GM19452 (cell line): ENCODE data around the gene KSR2.

Source experiments
- ATAC-seq: cut with Tn5 transposase; IDR thresholded peaks from one replicate; pipeline ENCODE4 v1.9.1; 2021; ENCODE audit not compliant: unreplicated experiment

The KSR2 gene

DNA sequence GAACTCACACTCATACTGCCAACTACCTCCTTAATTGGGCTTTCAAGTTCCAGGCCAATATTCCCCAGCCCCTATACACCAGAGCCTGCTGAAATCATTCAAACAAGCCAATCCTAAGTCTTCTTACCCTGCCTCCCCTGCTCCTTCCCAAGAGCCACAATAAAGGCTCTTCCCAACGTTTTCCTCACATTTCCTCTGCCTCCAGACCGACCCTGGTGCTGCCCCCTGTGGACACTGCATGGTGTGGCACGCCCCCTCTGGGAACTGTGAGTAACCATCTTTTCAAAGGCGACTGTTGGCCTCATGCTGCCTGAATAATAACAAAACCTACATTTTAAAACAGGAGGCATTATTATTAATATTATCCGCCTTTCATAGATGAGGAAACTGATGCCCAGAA lies 495.8 kb downstream of the KSR2 start:
- ATAC-seq = no peak

DNA sequence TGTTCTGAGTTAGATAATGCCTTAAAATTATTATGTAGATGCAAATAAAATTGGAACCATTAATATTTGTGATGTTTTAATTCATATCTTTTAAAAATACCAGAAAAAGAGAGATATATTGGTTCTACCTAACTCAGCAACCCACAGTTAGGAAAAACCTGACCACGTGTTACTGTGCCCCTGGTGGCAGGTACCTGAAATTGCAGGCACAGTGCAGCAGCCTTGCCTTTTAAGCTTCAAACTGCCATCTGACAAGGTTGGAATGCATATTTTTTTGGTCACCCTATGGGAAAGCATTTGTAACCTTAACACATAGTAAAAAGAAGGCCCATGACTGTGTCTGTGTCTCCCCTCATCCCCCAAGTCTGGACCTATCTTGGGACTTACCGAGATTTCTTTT lies 498.0 kb downstream of the KSR2 start:
- no peak for ATAC-seq

DNA sequence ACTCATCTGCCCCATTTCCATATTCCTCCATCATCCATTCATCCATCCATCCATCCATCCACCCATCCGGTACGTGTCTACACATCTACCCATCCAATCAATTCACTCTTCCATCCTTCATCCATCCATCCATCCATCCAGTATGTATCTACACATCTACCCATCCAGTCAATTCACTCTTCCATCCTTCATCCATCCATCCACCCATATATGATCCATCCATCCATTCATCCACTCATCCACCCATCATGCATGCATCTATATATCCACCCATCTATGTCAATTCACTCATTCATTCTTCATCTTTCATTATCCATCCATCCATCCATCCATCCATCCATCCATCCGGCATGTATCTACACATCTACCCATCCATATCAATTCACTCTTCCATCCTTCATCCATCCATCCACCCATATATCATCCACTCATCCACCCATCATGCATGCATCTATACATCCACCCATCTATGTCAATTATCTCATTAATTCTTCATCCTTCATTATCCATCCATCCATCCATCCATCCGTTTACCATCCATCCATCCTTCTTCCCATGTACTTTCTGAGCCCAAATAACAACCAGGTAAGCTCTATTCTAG lies 498.8 kb downstream of the KSR2 start:
- ATAC-seq = no peak

DNA sequence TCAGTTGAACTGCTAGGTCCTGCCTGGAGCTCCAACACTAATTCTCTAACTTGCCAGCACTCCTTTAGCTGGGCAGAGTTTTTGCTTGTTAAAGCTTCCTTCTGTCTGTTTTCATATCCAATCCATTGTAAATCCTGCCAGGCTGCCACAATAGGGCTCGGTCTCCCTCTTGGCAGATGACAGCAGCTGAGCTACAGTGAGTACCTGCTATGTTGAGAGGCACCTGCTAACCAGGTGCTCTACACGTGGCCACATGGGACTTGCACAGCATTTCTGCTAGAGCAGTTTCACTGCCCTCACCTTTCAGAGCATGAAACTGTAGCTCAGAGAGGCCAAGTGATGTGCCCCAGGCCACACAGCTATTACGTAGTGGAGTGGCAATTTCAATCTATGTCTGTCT lies 500.8 kb downstream of the KSR2 start:
- ATAC-seq = no peak

DNA sequence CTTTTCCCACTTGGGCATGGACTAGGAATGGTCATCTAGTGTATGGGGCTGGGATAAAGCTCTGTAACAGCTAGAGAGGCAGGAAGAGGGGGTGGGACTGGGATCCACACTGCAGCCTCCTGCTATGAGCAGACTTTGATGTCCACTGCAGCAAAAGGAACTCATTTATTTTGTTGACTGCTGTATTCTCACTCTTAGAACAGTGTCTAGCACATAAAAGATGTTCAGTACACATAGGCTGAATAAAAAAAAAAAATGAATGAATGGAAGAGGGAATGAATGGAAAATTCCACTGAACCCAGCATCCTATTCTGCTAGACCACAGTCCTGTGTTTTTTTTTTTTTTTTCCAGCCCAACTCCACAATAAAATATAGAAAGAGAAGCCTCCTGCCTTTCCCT lies 501.2 kb downstream of the KSR2 start:
- no peak for ATAC-seq

DNA sequence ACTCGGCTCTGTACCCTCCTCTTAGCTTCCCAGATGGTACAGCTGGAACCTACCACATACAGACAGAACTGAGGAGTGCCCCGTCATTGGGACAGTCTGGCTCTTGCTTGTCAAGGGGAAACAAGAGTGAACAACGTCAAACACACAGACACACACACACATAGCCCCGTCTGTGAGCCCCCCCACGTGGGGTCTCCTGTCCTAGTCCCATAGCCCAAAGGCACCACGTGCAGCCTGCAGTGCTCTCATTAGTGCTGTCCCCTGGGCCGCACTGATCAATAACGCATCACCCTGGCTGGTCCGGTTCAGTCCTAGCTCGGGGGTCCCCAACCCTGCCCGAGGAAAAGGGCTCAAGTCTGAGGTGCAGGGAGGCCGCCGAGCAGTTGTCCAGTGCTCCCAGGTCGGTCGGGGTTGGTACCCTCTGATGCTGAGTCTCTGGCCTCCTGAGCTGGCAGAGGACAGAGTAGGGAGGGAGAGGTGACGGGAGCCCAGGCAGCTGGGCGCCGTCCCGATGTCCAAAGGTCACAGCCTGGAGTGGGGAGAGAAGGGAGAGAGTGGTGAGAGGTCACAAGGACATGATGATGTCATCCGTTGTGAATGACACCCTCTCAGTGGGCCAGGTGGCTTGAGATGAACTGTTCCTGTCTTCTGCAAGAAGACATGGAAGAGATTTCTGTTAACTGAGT lies 502.0 kb downstream of the KSR2 start:
- no peak for ATAC-seq

DNA sequence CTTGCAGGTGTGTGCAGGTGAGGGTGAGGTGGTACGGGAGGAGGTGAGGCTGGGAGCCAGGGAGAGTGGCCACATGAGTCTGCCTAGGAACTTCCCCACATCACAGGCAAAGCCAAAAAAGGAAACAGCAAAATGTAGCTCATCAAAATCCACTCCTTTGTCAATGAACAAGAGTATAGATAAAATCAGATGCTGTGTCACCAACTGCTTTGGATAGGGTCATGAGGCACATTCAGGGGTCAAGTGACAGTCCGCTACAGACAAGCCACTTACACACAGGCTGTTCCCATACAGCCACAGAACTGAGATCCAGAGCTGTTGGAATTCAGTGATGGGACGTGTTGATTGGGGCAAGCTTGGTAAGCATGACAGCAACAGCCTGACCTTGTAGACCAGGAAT lies 507.1 kb downstream of the KSR2 start:
- ATAC-seq = no peak

DNA sequence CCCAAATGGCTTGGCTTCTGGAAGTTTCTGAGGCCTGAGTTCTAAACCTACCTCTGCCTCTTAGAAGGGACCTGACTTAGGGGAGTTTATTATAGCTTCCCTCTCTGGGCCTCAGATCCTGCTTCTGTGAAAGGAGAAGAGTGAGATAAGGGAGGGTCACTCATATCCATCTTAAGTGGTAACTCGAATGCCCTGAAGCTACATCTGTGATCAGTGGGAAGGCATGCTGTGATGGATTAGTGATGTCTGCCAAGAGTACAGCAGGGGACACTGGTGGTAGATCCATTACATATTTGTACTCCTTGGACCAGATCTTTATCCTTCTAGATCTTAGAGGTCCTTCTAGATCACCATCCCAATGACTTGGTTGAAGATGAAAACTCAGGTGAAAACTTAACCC lies 509.6 kb downstream of the KSR2 start:
- ATAC-seq = no peak

DNA sequence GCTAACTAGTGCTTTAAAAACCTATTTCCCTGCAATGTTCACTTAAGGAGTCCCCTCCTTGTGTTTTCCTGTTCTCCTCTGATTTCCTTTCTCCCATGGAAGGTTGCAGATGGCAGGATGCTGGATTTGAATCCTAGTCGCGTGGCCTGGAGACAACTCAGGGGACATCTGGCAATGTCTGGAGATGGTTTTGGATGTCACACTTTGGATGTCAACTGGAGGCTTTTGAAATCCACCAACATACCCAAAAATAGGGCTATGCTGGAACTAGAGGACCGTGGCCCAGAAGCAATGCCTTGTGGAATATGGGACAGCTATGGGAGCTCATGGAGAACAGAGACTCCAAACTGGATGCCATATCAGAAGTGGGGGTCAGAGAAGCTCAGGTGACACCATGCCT lies 511.6 kb downstream of the KSR2 start:
- ATAC-seq = no peak

DNA sequence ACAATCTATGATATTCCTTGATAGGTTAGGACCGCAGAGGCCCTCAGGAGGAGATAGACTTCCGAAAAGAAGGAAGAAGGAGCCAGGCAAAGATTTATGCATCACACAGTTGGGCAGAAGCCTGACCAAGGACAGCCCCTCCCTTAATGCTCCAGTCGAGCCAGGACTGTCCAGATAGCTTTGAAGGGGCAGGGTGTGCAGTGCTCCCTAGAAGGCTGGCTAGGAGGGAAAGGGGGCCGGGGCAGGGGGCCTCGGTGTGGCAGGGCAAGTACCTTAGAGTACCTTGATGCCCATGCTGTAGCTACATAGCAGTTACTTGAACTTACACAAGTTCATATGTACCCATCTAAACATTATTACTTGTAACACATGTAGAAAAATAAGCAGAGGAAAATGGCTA lies 512.7 kb downstream of the KSR2 start:
- no peak for ATAC-seq

DNA sequence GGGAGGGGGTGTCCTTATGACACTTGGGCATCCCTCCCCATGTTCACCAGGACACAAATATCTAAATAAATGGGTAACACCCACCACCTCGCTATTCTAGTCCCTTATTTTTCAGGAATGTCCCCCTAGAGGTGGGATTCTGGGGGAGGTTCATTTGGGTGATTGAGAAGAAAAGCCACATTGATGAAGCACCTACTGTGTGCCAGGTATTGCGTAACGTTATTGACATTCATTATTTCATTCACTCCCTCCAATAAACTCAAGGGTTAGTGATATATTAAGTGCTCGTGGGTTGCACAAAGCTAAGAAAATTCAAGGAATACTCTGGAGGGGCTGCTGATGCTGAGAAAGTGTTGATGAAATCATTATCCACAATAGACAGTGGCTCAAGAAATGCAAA lies 514.8 kb downstream of the KSR2 start:
- no peak for ATAC-seq

DNA sequence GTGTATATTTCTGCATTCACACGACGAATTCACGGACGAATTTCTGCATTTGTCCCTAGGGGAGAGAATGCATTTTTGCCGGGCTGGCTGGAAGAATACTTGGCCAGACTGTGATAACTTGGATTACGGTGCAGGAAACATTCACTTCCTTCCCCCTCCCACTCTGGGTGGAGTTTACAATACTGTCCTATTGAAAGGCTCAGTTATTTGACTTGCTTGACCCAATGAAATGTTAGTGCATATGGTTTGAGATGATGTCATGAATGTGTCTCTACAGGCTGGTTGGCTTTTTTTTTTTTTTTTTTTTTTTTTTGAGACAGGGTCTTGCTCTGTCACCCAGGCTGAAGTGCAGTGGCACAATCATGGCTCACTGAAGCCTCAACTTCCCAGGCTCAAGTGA lies 516.7 kb downstream of the KSR2 start:
- no peak for ATAC-seq

DNA sequence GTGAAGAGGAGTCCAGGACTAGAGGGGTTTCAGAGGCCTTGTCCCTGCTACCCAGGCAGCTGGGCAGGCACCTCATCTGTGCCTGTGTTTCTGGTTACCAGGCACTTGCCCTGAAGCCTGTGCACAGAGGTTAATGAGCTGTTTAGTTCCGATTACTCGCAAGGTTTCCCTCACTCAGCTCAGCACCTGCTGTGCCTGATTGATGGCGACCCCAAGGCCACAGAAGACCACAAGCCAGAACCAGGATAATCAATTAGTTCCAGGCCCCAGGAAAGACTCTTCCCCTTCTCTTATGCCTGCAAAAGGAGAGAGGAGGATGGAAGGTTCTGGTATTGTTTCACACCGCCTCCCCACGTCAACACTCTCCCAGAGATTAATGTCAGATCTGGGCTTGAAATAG lies 518.6 kb downstream of the KSR2 start:
- no peak for ATAC-seq

DNA sequence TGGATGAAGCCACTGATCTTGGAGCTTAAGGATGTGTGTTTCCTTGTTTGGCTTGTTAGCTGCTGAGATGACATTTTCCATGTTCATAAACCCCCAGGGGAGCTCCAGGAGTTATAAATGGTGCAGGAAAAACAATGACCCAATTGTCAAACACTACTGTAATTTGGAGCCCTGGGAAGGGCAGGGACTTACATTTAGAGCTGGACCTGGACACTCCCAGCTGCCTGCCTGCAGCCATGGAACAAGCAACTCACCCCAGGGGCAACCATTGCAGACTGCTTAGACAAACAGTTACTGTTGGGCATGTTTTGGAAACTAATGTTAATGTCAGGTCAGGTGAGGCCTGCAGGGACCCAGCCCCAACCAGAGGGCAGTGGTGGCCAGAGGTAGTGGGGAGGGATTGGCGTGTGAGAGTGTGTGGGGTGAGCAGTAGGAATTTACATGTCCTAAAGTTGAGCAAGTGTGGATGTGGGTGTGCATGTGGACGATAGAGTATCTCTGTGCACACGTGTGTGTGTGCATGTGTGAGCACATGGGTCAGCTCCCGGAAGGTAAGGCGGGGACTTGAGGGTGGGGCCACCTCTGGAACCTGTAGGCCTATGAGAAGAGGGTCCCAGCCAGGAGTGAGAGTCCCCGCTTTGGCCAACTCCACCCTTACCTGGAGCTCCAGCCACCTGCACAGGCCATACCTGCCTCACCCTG lies 521.0 kb downstream of the KSR2 start:
- no peak for ATAC-seq

DNA sequence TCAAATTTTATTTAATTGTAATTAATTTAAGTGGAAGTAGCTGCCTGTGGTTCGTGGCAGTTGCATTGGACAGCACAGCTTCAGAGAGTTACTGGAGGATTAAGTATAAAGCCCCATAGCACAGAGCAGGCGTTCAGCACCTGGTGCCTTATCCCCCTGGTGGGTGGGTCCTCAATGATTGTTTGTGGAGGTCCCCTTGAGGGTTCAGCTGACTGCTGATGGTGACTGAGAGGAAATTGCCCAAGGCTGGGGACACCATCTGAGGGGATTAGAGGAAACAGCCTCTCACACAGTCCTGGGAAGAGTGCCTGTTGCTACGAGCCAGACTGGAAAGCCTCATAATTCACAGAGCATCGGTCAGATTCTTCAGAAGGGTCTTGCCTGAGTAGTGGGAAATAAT lies 524.0 kb downstream of the KSR2 start:
- no peak for ATAC-seq

DNA sequence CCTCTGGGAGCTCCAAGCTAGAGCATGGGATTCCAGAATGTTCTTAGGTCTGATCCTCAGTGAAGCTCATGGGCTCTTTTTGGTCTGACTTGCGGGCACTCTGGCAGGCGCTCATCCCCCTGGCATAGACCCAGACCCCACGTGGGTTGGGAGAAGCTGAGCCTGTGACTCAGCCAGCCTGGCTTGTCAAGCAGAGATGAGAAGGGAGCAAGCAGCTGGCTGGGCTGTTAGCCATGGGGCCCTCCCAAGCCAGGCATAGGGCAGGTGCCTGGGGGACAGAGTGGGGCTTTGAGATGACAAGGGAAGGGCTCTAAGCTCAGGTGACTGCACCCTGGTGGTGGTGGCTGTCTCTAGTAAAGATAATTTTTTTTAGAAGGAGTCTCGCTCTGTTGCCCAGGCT lies 527.0 kb downstream of the KSR2 start:
- ATAC-seq = no peak

DNA sequence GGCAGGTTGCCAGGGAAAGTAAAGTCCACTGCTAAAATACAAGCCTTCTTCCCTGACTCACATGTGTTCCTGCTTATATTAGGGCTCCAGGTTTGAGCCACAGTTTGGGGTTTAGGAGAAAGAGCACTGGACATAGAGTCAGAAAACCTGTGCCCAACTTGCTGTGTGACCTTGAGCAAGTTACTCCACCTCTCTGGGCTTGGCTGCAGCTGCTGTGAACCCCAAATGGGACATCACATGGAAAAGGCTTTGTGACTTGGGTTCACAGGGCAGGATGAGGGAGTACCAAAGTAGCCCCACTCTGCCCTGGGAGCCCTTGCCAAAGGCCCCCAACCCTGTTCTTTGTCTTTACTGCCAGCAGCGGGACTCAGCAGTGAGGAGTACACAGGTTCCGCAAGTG lies 528.4 kb downstream of the KSR2 start:
- no peak for ATAC-seq

DNA sequence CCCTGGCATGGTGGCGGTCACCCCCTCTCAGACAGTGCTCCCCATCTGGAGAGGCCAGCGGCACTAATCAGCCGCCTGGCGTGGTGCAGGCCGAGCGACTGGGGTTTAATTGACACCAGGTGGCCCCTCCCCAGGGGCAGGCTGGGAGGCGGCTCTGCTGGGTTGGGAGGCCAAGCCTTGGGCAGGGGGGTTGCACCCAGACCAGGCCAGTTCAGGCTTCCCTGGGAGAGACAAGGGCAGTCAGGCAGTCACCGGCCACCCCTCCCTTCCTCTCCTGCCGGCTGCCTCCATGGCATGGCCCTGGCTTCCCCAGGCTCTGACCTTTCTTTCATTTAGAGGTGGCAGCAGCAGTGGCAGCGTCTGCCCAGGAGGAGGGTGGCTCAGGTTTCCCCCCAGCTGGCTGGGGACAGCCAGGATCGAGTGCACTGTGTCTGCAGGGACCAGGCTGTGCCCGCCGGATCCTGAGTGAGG lies 529.2 kb downstream of the KSR2 start:
- no peak for ATAC-seq

DNA sequence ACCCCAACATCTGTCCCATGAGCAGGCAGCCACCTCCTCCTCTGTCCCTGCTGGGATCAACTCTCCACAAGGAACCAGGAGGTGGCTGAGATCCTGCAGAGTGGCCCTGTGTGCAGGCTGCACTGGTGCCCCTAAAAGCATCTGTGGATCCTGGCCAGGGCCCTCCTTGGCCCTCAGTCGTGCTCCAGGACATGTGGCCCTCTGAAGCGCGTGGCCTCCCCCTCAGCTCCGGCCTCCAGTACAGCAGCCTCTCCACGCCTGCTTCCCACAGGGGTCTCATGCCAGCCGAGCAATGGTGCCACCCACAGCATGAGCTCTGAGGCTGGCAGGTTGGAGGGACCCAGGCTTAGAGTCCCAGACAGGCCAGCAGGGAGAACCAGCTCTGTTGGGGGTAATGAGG lies 530.0 kb downstream of the KSR2 start:
- no peak for ATAC-seq

DNA sequence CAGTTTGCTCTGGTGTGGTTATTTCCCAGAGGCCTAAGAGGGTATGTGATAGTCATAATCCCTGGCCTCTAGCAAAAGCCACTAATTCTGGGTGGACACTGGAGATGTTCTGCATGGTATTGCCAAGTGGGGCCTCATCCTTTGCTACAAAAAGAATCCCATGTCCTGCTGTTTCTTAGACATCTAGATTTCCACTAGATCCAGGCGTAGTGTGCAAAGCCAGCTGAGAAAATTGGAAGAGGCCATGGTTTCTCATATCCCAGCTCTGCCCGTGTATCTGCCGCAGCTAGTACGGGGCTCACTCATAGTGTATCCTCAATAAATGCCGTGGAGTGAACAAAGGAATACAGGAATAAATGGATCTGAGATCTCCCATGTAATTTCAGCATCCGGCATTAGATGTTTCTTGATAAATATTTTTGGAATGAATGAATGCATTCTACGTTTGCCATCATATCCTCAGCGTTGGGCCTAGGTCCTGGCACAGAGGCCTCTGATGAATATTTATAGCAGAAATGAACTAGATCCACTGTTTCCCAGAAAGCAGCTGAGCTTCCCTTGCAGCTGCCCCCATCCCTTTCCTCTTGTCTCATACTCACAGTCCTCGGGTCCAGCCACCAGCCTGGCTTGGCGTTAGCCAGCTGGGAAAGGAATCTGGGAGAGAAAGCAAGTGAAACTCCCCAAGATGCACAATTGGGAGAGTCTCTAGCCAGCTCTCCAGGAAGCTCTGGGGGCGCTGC lies 531.1 kb downstream of the KSR2 start:
- ATAC-seq = no peak

DNA sequence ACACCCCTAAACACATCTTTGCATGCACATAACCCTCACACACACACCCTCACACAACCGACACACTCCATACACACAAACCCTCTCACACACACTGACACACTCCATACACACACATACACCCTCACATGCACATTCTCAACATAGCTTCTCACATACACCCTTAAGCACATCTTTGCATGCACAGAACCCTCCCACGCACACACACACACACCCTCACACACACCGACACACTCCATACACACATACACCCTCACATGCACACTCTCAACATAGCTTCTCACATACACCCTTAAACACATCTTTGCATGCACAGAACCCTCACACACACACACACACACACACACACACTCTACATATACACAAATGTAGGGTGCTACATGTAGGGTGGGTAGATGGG lies 534.9 kb downstream of the KSR2 start:
- no peak for ATAC-seq

DNA sequence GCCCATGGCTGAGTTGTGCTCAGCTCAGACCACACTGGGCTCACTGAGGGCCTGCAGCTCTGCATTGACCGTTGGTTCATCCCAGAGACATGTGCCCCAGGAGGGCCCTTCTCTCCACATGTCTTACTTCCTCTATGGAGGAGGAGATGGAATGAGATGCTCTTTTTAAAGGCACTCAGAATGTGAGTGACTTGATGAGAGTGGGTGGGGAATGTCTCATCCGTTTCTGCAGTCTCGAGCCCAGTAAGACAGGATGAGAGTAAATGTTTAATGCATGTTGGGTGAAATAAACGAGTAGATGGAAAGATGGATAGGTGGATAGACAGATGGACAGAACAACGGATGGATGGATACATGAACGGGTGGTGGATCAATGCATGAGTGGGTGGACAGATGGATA lies 538.5 kb downstream of the KSR2 start:
- ATAC-seq = no peak
